Neural cell (in vitro differentiated cells): Measurements from ENCODE around the gene SMIM38. TPM values are rescaled to one million over a fixed set of nuclear protein-coding genes. Genes with fewer than 3 reads are reported as not detected.

ENCODE experiments used
- H2AFZ ChIP-seq: fragments of 200-600, 300-800 bp; sonication (generic), shearing (Covaris generic); 2 replicates; pipeline ENCODE4 v1.6.0; 2014; ENCODE audit warnings: low read depth, mild to moderate bottlenecking, antibody characterized with exemption, low read length, moderate library complexity
- H3F3A ChIP-seq: fragments of 200-600 bp; shearing (Covaris generic); 2 replicates; pipeline ENCODE4 v1.6.1; 2016; ENCODE audit warnings: mild to moderate bottlenecking, moderate library complexity, mixed read lengths, antibody characterized with exemption, low read length; ENCODE audit not compliant: insufficient read depth, poor library complexity, severe bottlenecking
- H3K27ac ChIP-seq: fragments of 200-600, 300-800 bp; sonication (generic), shearing (Covaris generic); 2 replicates; pipeline ENCODE4 v1.5.1; 2014; ENCODE audit warnings: mild to moderate bottlenecking, low read length, moderate library complexity
- H3K27me3 ChIP-seq: fragments of 300-800, 200-600 bp; sonication (generic), shearing (Covaris generic); 2 replicates; pipeline ENCODE4 v1.6.0; 2014; ENCODE audit warnings: mild to moderate bottlenecking, low read depth, low read length, moderate library complexity; ENCODE audit not compliant: insufficient read depth
- H3K36me3 ChIP-seq: fragments of 300-800, 200-600 bp; sonication (generic), shearing (Covaris generic); 2 replicates; pipeline ENCODE4 v1.5.1; 2014; ENCODE audit warnings: mild to moderate bottlenecking, antibody characterized with exemption, low read length, moderate library complexity; ENCODE audit not compliant: insufficient read depth
- H3K4me2 ChIP-seq: fragments of 300-800, 200-600 bp; sonication (generic), shearing (Covaris generic); 2 replicates; pipeline ENCODE4 v1.6.0; 2014; ENCODE audit warnings: mild to moderate bottlenecking, low read length
- H3K4me3 ChIP-seq: fragments of 300-800, 200-600 bp; sonication (generic), shearing (Covaris generic); 2 replicates; pipeline ENCODE4 v1.5.1; 2014; ENCODE audit warnings: mild to moderate bottlenecking, low read length, moderate library complexity
- H3K79me2 ChIP-seq: fragments of 200-600 bp; shearing (Covaris generic); replicated peaks from 2 replicates; pipeline ENCODE4 v1.6.0; 2014; ENCODE audit warnings: mild to moderate bottlenecking, low read length, moderate library complexity; ENCODE audit not compliant: insufficient read depth
- H3K9ac ChIP-seq: fragments of 300-800, 200-600 bp; sonication (generic), shearing (Covaris generic); 2 replicates; pipeline ENCODE4 v1.6.1; 2016; ENCODE audit warnings: mild to moderate bottlenecking, low read length, mixed read lengths
- H3K9me2 ChIP-seq: fragments of 200-600 bp; shearing (Covaris generic); 2 replicates; pipeline ENCODE4 v1.6.1; 2016; ENCODE audit warnings: mild to moderate bottlenecking, low read length, mixed read lengths; ENCODE audit not compliant: insufficient read depth
- H3K9me3 ChIP-seq: fragments of 200-600, 300-800 bp; sonication (generic), shearing (Covaris generic); 2 replicates; pipeline ENCODE4 v1.6.1; 2016; ENCODE audit warnings: mild to moderate bottlenecking, mixed run types, low read length, moderate library complexity, mixed read lengths
- H4K20me1 ChIP-seq: fragments of 200-600 bp; shearing (Covaris generic); 2 replicates; pipeline ENCODE4 v1.6.1; 2016; ENCODE audit warnings: mild to moderate bottlenecking, mixed run types; ENCODE audit not compliant: insufficient read depth
- EP300 ChIP-seq: fragments of 450-650 bp; conservative IDR thresholded peaks from 2 replicates; pipeline ENCODE4 v1.6.1; 2014; ENCODE audit warnings: antibody characterized with exemption, mild to moderate bottlenecking, moderate library complexity; ENCODE audit not compliant: poor library complexity, severe bottlenecking
- EZH2 ChIP-seq: fragments of 200-600, 300-800 bp; shearing (Covaris generic), sonication (generic); IDR thresholded peaks from 2 replicates; pipeline ENCODE4 v1.6.1; 2014; ENCODE audit warnings: antibody characterized with exemption, low read length, borderline replicate concordance, mild to moderate bottlenecking; ENCODE audit not compliant: insufficient read depth, poor library complexity, severe bottlenecking
- MXI1 ChIP-seq: fragments of 450-650 bp; conservative IDR thresholded peaks from 2 replicates; pipeline ENCODE4 v1.6.1; 2014; ENCODE audit warnings: antibody characterized with exemption, mild to moderate bottlenecking; ENCODE audit not compliant: poor library complexity, severe bottlenecking
- POLR2AphosphoS5 ChIP-seq: IDR thresholded peaks from 2 replicates; pipeline ENCODE4 v1.6.1; 2012
- RAD21 ChIP-seq: fragments of 450-650 bp; conservative IDR thresholded peaks from 2 replicates; pipeline ENCODE4 v1.6.1; 2014; ENCODE audit warnings: antibody characterized with exemption, mild to moderate bottlenecking, moderate library complexity
- SMC3 ChIP-seq: fragments of 450-650 bp; conservative IDR thresholded peaks from 2 replicates; pipeline ENCODE4 v1.6.1; 2014; ENCODE audit warnings: antibody characterized with exemption, mild to moderate bottlenecking, moderate library complexity; ENCODE audit not compliant: poor library complexity
- TAF1 ChIP-seq: IDR thresholded peaks from 2 replicates; pipeline ENCODE4 v1.6.1; 2012; ENCODE audit warnings: low read depth
- polyA plus RNA-seq: library from polyadenylated mRNA; depleted of rRNA; stranded (reverse); fragments of >200 nt; gene quantifications from 2 replicates; pipeline ENCODE4 v1.2.3, GENCODE V29; 2014
- TF ChIP-seq, protein P1 (sequence below): fragments of 450-650 bp; IDR thresholded peaks from 2 replicates; pipeline ENCODE4 v1.5.1; 2014; ENCODE audit warnings: antibody characterized with exemption, mild to moderate bottlenecking, moderate library complexity; ENCODE audit not compliant: poor library complexity, severe bottlenecking
- TF ChIP-seq, protein P2 (sequence below): IDR thresholded peaks from 2 replicates; pipeline ENCODE4 v1.6.1; 2012; ENCODE audit warnings: borderline replicate concordance

The SMIM38 gene
- polyA plus RNA-seq, 1 donor from 2014 or later, result 1.9 TPM

GRCh38 chr11:69167130-69167915 lies 11.6 kb downstream of the SMIM38 start:
- no peaks in the 10 kb centered on the region for H3K36me3 ChIP-seq
- no peaks in the 10 kb centered on the region for H3K9me2 ChIP-seq
- H3K27me3 ChIP-seq, result no peaks in the 10 kb centered on the region
- H3F3A ChIP-seq, result no peaks in the 10 kb centered on the region
- no peaks in the 10 kb centered on the region for H3K79me2 ChIP-seq
- TF ChIP-seq SMC3 (no peak), RAD21 (no peak), EP300 (no peak), POLR2AphosphoS5 (no peak), EZH2 (no peak), MXI1 (no peak)
- TF ChIP-seq, protein P1, sequence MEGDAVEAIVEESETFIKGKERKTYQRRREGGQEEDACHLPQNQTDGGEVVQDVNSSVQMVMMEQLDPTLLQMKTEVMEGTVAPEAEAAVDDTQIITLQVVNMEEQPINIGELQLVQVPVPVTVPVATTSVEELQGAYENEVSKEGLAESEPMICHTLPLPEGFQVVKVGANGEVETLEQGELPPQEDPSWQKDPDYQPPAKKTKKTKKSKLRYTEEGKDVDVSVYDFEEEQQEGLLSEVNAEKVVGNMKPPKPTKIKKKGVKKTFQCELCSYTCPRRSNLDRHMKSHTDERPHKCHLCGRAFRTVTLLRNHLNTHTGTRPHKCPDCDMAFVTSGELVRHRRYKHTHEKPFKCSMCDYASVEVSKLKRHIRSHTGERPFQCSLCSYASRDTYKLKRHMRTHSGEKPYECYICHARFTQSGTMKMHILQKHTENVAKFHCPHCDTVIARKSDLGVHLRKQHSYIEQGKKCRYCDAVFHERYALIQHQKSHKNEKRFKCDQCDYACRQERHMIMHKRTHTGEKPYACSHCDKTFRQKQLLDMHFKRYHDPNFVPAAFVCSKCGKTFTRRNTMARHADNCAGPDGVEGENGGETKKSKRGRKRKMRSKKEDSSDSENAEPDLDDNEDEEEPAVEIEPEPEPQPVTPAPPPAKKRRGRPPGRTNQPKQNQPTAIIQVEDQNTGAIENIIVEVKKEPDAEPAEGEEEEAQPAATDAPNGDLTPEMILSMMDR, result no peak
- TF ChIP-seq, protein P2, sequence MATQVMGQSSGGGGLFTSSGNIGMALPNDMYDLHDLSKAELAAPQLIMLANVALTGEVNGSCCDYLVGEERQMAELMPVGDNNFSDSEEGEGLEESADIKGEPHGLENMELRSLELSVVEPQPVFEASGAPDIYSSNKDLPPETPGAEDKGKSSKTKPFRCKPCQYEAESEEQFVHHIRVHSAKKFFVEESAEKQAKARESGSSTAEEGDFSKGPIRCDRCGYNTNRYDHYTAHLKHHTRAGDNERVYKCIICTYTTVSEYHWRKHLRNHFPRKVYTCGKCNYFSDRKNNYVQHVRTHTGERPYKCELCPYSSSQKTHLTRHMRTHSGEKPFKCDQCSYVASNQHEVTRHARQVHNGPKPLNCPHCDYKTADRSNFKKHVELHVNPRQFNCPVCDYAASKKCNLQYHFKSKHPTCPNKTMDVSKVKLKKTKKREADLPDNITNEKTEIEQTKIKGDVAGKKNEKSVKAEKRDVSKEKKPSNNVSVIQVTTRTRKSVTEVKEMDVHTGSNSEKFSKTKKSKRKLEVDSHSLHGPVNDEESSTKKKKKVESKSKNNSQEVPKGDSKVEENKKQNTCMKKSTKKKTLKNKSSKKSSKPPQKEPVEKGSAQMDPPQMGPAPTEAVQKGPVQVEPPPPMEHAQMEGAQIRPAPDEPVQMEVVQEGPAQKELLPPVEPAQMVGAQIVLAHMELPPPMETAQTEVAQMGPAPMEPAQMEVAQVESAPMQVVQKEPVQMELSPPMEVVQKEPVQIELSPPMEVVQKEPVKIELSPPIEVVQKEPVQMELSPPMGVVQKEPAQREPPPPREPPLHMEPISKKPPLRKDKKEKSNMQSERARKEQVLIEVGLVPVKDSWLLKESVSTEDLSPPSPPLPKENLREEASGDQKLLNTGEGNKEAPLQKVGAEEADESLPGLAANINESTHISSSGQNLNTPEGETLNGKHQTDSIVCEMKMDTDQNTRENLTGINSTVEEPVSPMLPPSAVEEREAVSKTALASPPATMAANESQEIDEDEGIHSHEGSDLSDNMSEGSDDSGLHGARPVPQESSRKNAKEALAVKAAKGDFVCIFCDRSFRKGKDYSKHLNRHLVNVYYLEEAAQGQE, result no peak
- H3K27ac ChIP-seq, result no peak overlapping the region
- no peak overlapping the region for H3K4me3 ChIP-seq
- H3K9me3 ChIP-seq, result no peaks in the 10 kb centered on the region
- H2AFZ ChIP-seq, result no peak overlapping the region
- no peaks in the 10 kb centered on the region for H4K20me1 ChIP-seq
- H3K4me2 ChIP-seq, result no peak overlapping the region
- no peak overlapping the region for H3K9ac ChIP-seq

DNA sequence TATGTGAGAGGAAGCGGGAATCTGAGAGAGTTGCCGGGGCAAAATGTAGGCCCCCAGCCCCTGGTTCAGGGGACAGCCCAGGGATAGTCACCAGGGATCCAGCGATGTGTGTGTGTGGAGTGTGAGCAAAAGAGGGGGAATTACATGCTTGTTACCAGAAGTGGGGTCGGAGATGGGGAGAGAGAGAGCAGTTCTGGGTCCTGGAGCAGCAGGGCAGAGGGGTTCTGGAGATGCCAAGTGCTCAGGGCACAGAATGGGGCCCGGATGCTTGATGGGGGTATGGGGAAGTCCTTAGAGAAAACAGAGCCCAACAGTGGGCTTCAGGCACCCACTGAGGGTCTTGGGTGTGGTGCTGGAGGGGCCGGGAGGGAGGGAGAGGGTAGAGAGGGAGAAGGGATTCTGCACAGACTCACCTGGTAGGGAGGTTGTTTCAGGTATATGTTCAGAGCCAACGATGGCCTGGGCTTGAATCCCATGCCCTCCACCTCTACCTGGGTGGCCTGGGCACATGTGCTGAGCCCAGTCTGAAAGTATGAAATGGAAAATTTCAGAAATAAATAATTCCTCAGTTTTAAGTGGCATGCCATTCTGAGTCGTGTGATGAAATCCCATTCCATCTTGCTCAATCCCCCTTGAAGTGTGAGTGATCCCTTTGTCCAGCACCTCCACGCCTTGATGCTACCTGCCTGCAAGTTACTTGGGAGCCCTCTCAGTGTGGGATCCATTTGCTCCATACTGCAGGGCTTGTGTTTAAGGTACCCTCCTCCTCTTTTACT lies 12.4 kb downstream of the SMIM38 start:
- H4K20me1 ChIP-seq, result no peaks in the 10 kb centered on the region
- H3K4me3 ChIP-seq, result no peak overlapping the region
- no peak overlapping the region for H3K9ac ChIP-seq
- H3K27me3 ChIP-seq, result no peaks in the 10 kb centered on the region
- H3K4me2 ChIP-seq, result no peak overlapping the region
- no peak overlapping the region for H2AFZ ChIP-seq
- no peaks in the 10 kb centered on the region for H3K36me3 ChIP-seq
- H3K9me3 ChIP-seq, result no peaks in the 10 kb centered on the region
- no peaks in the 10 kb centered on the region for H3K9me2 ChIP-seq
- no peaks in the 10 kb centered on the region for H3F3A ChIP-seq
- H3K27ac ChIP-seq, result no peak overlapping the region
- no peaks in the 10 kb centered on the region for H3K79me2 ChIP-seq
- no peak for TF ChIP-seq MXI1
- TF ChIP-seq EZH2, result no peak
- TF ChIP-seq TAF1, result no peak
- TF ChIP-seq POLR2AphosphoS5, result no peak
- TF ChIP-seq, protein P1, result no peak
- TF ChIP-seq SMC3, result no peak
- TF ChIP-seq, protein P2, result no peak
- TF ChIP-seq EP300, result no peak
- no peak for TF ChIP-seq RAD21
